Measurements from ENCODE around the gene L3MBTL2. TPM values are rescaled to one million over a fixed set of nuclear protein-coding genes. Genes with fewer than 3 reads are reported as not detected.

The L3MBTL2 gene
- total RNA-seq, 5 donors from 2014 or later (not counting 1 experiment from before 2014, with no cell fraction given), result 31.5 to 46.1 (median 42.1) TPM

DNA sequence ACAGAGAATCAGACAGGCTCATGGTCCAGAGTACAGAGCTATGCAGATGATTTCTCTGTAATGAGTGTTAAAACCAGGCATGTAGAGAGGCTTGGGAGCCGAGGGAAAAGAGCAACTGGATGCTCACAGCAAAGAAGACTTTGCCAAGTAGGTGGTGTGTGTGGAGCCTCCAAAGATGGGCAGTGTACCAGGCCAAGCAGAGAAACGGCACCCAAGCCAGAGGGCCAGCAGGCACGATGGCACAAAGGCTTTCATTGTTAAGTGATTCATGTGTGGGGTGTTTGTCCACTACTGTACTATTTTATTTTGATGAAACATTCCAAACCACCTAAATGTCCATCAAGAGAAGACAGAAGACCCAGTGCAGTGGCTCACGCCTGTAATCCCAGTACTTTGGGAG, 69.7 kb downstream of the L3MBTL2 start:
- Histone ChIP-seq H3K9me3 (no peaks in the 10 kb centered on the region), H3K4me3 (ENCODE audit: control insufficient read depth in 1 of 2, extremely low read depth in 1 of 2, low read length in 1 of 2) (no peak overlapping the region), H3K27me3 (replicated peaks in 1 of 2; ENCODE audit: control insufficient read depth in 2 of 2, extremely low read depth in 1 of 2, insufficient read depth in 2 of 2, low read length in 1 of 2) (no peaks in the 10 kb centered on the region), H3K4me1 (ENCODE audit: control insufficient read depth in 1 of 2, extremely low read depth in 1 of 2, insufficient read depth in 2 of 2, low read length in 2 of 2) (peaks cover 0 to 3% of the 10 kb centered on the region in 2 experiments), H3K36me3 (ENCODE audit: control insufficient read depth in 2 of 2, extremely low read depth in 1 of 2, insufficient read depth in 1 of 2, low read length in 1 of 2) (peaks cover 37 to 75% of the 10 kb centered on the region in 2 donors), H3K27ac (ENCODE audit: low read length) (no peak overlapping the region)
- Mint-ChIP-seq H3K36me3 (peaks cover 47% of the 10 kb centered on the region), H3K27me3 (no peaks in the 10 kb centered on the region), H3K9me3 (no peaks in the 10 kb centered on the region), H3K27ac (no peak overlapping the region), H3K4me3 (no peak overlapping the region), H3K4me1 (peaks cover under 1 to 8% (median 2%) of the 10 kb centered on the region in 3 donors)
- ChIA-PET CTCF (interaction anchor here in 1 of 2 donors (0.6 kb wide), 2 partner anchors 9 to 54 kb away, joined by 3 read pairs; no protein-coding TSS in a partner anchor), POLR2A (no interaction called here)
- ATAC-seq (replicated peaks in 1 of 4) (no peak), DNase-seq (no peak)
- WGBS (ENCODE audit: insufficient coverage), result 90% methylated on average over 1 of the region's 4 CpGs

GRCh38 chr22:41280065-41280464, 75.0 kb downstream of the L3MBTL2 start:
- DNase-seq, result no peak
- CTCF ChIA-PET, result interaction anchor here in 1 of 2 donors (0.5 kb wide), 1 partner anchor 42 kb away, joined by 3 read pairs; no protein-coding TSS in a partner anchor
- POLR2A ChIA-PET, result interaction anchor here in 1 of 2 donors (0.6 kb wide), 1 partner anchor 388 kb away, joined by 3 read pairs; no protein-coding TSS in a partner anchor
- H3K4me3 Mint-ChIP-seq, result no peak overlapping the region
- no peaks in the 10 kb centered on the region for H3K9me3 Mint-ChIP-seq
- peaks cover 26 to 35% (median 34%) of the 10 kb centered on the region in 3 donors for H3K4me1 Mint-ChIP-seq
- Histone ChIP-seq H3K27me3 (replicated peaks in 1 of 2; ENCODE audit: control insufficient read depth in 2 of 2, extremely low read depth in 1 of 2, insufficient read depth in 2 of 2, low read length in 1 of 2) (no peaks in the 10 kb centered on the region), H3K36me3 (ENCODE audit: control insufficient read depth in 2 of 2, extremely low read depth in 1 of 2, insufficient read depth in 1 of 2, low read length in 1 of 2) (peaks cover 29 to 70% of the 10 kb centered on the region in 2 donors), H3K4me3 (ENCODE audit: control insufficient read depth in 1 of 2, extremely low read depth in 1 of 2, low read length in 1 of 2) (no peak overlapping the region), H3K4me1 (ENCODE audit: control insufficient read depth in 1 of 2, extremely low read depth in 1 of 2, insufficient read depth in 2 of 2, low read length in 2 of 2) (peaks cover 6 to 26% of the 10 kb centered on the region in 2 experiments), H3K27ac (ENCODE audit: low read length) (no peak overlapping the region), H3K9me3 (no peaks in the 10 kb centered on the region)
- no peak overlapping the region for H3K27ac Mint-ChIP-seq
- peaks cover 33% of the 10 kb centered on the region for H3K36me3 Mint-ChIP-seq
- H3K27me3 Mint-ChIP-seq, result no peaks in the 10 kb centered on the region
- ATAC-seq (replicated peaks in 1 of 4), result no peak
- 100% methylated on average over 3 of the region's 3 CpGs for WGBS (ENCODE audit: insufficient coverage)

DNA sequence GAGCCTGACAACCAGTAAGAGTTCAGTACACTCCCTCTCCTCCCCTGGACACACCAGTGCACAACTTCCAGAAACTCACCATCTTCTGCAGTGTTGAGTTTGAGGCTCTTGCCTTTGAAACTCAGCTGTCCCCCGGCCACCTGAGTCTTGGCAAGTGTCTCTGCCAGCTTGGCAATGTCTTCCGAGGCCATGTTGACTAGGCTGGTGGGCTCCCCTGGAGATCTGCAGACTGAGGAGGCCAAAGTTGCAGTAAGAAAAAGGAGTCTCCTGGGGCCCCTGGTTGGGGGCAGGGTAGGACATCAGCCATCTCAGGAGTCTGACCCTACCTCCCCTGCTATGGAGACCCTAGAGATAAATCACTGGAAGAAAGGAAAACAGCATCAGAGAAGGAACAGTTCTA, 75.7 kb downstream of the L3MBTL2 start:
- peaks cover 9 to 33% of the 10 kb centered on the region in 2 experiments for H3K4me1 ChIP-seq (ENCODE audit: control insufficient read depth in 1 of 2, extremely low read depth in 1 of 2, insufficient read depth in 2 of 2, low read length in 2 of 2)
- no peaks in the 10 kb centered on the region for H3K27me3 ChIP-seq (replicated peaks in 1 of 2; ENCODE audit: control insufficient read depth in 2 of 2, extremely low read depth in 1 of 2, insufficient read depth in 2 of 2, low read length in 1 of 2)
- 86% methylated on average over 1 of the region's 2 CpGs for WGBS (ENCODE audit: insufficient coverage)
- CTCF ChIA-PET, result interaction anchor here in 1 of 2 donors (0.5 kb wide), 1 partner anchor 83 kb away, joined by 6 read pairs; no protein-coding TSS in a partner anchor
- DNase-seq, result no peak
- POLR2A ChIA-PET, result interaction anchor here in 1 of 2 donors (0.6 to 1.1 kb wide), 2 partner anchors 10 to 389 kb away, joined by 3 to 6 read pairs; no protein-coding TSS in a partner anchor
- Mint-ChIP-seq H3K36me3 (peaks cover 30% of the 10 kb centered on the region), H3K27me3 (no peaks in the 10 kb centered on the region), H3K4me1 (peaks cover 28 to 36% (median 35%) of the 10 kb centered on the region in 3 donors), H3K27ac (no peak overlapping the region), H3K4me3 (no peak overlapping the region), H3K9me3 (no peaks in the 10 kb centered on the region)
- no peaks in the 10 kb centered on the region for H3K9me3 ChIP-seq
- peaks cover 28 to 63% of the 10 kb centered on the region in 2 donors for H3K36me3 ChIP-seq (ENCODE audit: control insufficient read depth in 2 of 2, extremely low read depth in 1 of 2, insufficient read depth in 1 of 2, low read length in 1 of 2)
- no peak overlapping the region for H3K27ac ChIP-seq (ENCODE audit: low read length)
- no peak overlapping the region for H3K4me3 ChIP-seq (ENCODE audit: control insufficient read depth in 1 of 2, extremely low read depth in 1 of 2, low read length in 1 of 2)
- ATAC-seq (replicated peaks in 1 of 4), result no peak

Other genes starting within 250 kb of the L3MBTL2 start
- 100 to 1,000 TPM in 3 of 5 donors, 10 to 100 TPM in 2; 97.6 to 161 (median 101) TPM for gene EP300, start 112.7 kb upstream of the L3MBTL2 start, total RNA-seq
- 1 to 10 TPM in 4 of 5 donors, under 1 TPM in 1; 0.75 to 2.3 (median 1.2) TPM for gene CHADL, start 35.6 kb downstream of the L3MBTL2 start, total RNA-seq
- gene RANGAP1, start 80.9 kb downstream of the L3MBTL2 start, total RNA-seq, result 100 to 1,000 TPM in 4 of 5 donors, 10 to 100 TPM in 1; 95.0 to 113 (median 104) TPM
- gene ZC3H7B, start 96.2 kb downstream of the L3MBTL2 start, total RNA-seq, result 10 to 100 TPM; 38.5 to 50.3 (median 47.9) TPM
- gene TEF, start 176.6 kb downstream of the L3MBTL2 start, total RNA-seq, result 10 to 100 TPM in 1 of 5 donors, 1 to 10 TPM in 4; 4.1 to 10.8 (median 4.6) TPM
- 10 to 100 TPM; 22.2 to 48.6 (median 37.9) TPM for gene TOB2, start 241.5 kb downstream of the L3MBTL2 start, total RNA-seq

Measured in T-cell (primary cell).